CD4-positive, alpha-beta memory T cell (primary cell): ENCODE results near the gene DHRS7B. TPM values are rescaled to one million over a fixed set of nuclear protein-coding genes. Genes with fewer than 3 reads are reported as not detected.
A peak's percentile ranks its signal among the peaks of the same experiment; 100 is the strongest.

ENCODE experiments used
- CTCF ChIA-PET: fragments of 350-600 bp; sonication (Branson Sonifier 250); formaldehyde crosslinking; loops from one replicate; lab custom pipeline; 2021; ENCODE audit warnings: inconsistent platforms; ENCODE audit not compliant: partially characterized antibody; lab: Charles Lee
- POLR2A ChIA-PET: fragments of 350-600 bp; sonication (Branson Sonifier 250); formaldehyde crosslinking; loops from one replicate; lab custom pipeline; 2021; ENCODE audit not compliant: partially characterized antibody; lab: Charles Lee
- DNase-seq, 5 donors: peaks; one replicate each; pipeline versions ENCODE4 v3.0.0 to v3.0.0-alpha.2; 2020 to 2022; ENCODE audit warnings: mixed read lengths in 1 of 5
- H3K27ac ChIP-seq: one replicate; pipeline ENCODE4 v1.7.0; 2013; ENCODE audit warnings: low read depth, low read length
- H3K27me3 ChIP-seq: 2 replicates; pipeline ENCODE4 v1.7.0; 2013; ENCODE audit warnings: mild to moderate bottlenecking, low read length, moderate library complexity; ENCODE audit not compliant: insufficient read depth
- H3K36me3 ChIP-seq: 2 replicates; pipeline ENCODE4 v1.7.0; 2013; ENCODE audit warnings: mild to moderate bottlenecking, low read length, moderate library complexity; ENCODE audit not compliant: insufficient read depth
- H3K4me1 ChIP-seq: 2 replicates; pipeline ENCODE4 v1.7.0; 2013; ENCODE audit warnings: mild to moderate bottlenecking, low read length, moderate library complexity; ENCODE audit not compliant: insufficient read depth
- H3K4me3 ChIP-seq, 2 donors: one replicate each; pipeline ENCODE4 v1.7.0; 2013; ENCODE audit warnings: low read length in 2 of 2, mild to moderate bottlenecking in 1 of 2
- H3K9me3 ChIP-seq, 2 donors: one replicate each; pipeline ENCODE4 v1.7.0; 2013; ENCODE audit warnings: low read length in 2 of 2, control low read depth in 1 of 2; ENCODE audit not compliant: control insufficient read depth in 1 of 2
- H3K27ac Mint-ChIP-seq, 7 donors: one replicate each; pipeline ENCODE4 v1.8.0; 2020 to 2021; ENCODE audit warnings: mixed read lengths in 7 of 7, mild to moderate bottlenecking in 6 of 7, inconsistent platforms in 3 of 7, moderate library complexity in 3 of 7
- H3K27me3 Mint-ChIP-seq, 2 donors: one replicate each; pipeline ENCODE4 v1.8.0; 2020 to 2021; ENCODE audit warnings: mixed read lengths in 2 of 2
- H3K36me3 Mint-ChIP-seq, 2 donors: one replicate each; pipeline ENCODE4 v1.8.0; 2020 to 2021; ENCODE audit warnings: mixed read lengths in 2 of 2, inconsistent platforms in 1 of 2, mild to moderate bottlenecking in 1 of 2
- H3K4me1 Mint-ChIP-seq, 4 donors: one replicate each; pipeline ENCODE4 v1.8.0; 2020 to 2021; ENCODE audit warnings: mixed read lengths in 4 of 4, mild to moderate bottlenecking in 1 of 4
- H3K4me3 Mint-ChIP-seq, 8 donors: one replicate each; pipeline ENCODE4 v1.8.0; 2020 to 2021; ENCODE audit warnings: mixed read lengths in 8 of 8, mild to moderate bottlenecking in 7 of 8, moderate library complexity in 6 of 8, inconsistent platforms in 3 of 8
- H3K9me3 Mint-ChIP-seq, 8 donors: one replicate each; pipeline ENCODE4 v1.8.0; 2020 to 2021; ENCODE audit warnings: mixed read lengths in 8 of 8, mild to moderate bottlenecking in 5 of 8, inconsistent platforms in 3 of 8, moderate library complexity in 1 of 8
- intact Hi-C: fragments of 100-400 bp; cut with micrococcal nuclease; formaldehyde crosslinking; loops from one replicate; pipeline ENCODE4 v1.15.1; 2023
- polyA plus RNA-seq, 2 donors: library from polyadenylated mRNA; unstranded; fragments of 300-500 nt; fragmentation: Illumina TruSeq; gene quantifications; one replicate each; pipeline ENCODE4 v1.2.3, GENCODE V29; 2021
- total RNA-seq, 2 experiments: library from RNA; stranded (reverse); gene quantifications; one replicate each; pipeline ENCODE4 v1.2.3, GENCODE V29; 2021

DHRS7B gene
- total and polyA plus RNA-seq, 4 experiments from 2014 or later, result 8.2 to 10.5 (median 9.7) TPM

DNA sequence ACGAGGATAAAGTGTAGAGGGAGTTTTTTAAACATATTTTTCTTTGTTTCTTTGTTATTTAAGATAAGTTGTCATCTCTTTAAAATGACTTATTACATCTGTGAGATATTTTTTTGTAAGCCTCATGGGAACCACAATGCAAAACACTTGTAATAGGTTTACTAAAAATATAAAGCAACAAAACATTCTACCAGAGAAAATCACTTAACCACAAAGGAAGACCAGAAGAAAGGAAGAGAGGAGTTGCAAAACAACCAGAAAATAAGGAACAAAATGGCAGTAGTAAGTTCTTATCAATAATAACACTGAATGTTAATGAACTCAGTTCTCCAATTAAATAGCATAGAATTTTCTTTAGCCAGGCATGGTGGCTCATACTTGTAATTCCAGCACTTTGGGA is 22.9 kb downstream of the DHRS7B start:
- H3K4me1 ChIP-seq, result no peaks in the 10 kb centered on the region
- H3K9me3 ChIP-seq, result no peaks in the 10 kb centered on the region
- peaks cover 1 to 27% (median 10%) of the 10 kb centered on the region in 8 donors for H3K9me3 Mint-ChIP-seq
- DNase-seq, result no peak
- no peaks in the 10 kb centered on the region for H3K27me3 Mint-ChIP-seq
- H3K4me3 ChIP-seq, result no peak overlapping the region
- no peak overlapping the region for H3K27ac Mint-ChIP-seq
- no peak overlapping the region for H3K4me3 Mint-ChIP-seq
- peaks cover 0 to 4% (median 1%) of the 10 kb centered on the region in 4 donors for H3K4me1 Mint-ChIP-seq
- H3K36me3 ChIP-seq, result no peaks in the 10 kb centered on the region
- CTCF ChIA-PET, result no interaction called here
- no peaks in the 10 kb centered on the region for H3K27me3 ChIP-seq
- POLR2A ChIA-PET, result no interaction called here
- no peak overlapping the region for H3K27ac ChIP-seq
- peaks cover 13 to 31% of the 10 kb centered on the region in 2 donors for H3K36me3 Mint-ChIP-seq
- intact Hi-C loops, result no loop called here

DNA sequence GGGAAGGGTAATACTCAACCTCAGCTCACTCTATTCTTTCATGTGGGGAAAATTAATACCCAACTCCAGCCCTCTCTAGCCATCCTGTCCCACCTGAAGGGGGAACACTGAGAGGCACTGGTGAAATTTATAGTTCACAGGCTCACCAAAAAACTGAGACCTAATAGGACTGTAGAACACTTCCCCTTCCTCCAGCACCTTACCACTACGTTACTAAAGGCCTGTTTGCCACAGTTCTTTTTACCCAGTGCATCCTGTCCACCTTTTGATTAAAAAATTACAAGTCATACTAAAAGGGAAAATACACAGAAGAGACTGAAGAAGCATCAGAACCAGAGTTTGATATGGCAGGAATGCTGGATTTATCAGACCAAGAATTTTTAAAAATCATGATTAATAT is 26.0 kb downstream of the DHRS7B start:
- no peaks in the 10 kb centered on the region for H3K27me3 ChIP-seq
- DNase-seq, result no peak
- Mint-ChIP-seq H3K27ac (no peak overlapping the region), H3K36me3 (peaks cover 5 to 24% of the 10 kb centered on the region in 2 donors), H3K27me3 (no peaks in the 10 kb centered on the region), H3K4me3 (no peak overlapping the region), H3K4me1 (peaks cover 0 to 4% (median 3%) of the 10 kb centered on the region in 4 donors), H3K9me3 (peaks cover 1 to 33% (median 15%) of the 10 kb centered on the region in 8 donors)
- H3K27ac ChIP-seq, result no peak overlapping the region
- POLR2A ChIA-PET, result no interaction called here
- H3K9me3 ChIP-seq, result no peaks in the 10 kb centered on the region
- no peak overlapping the region for H3K4me3 ChIP-seq
- no peaks in the 10 kb centered on the region for H3K36me3 ChIP-seq
- intact Hi-C loops, result no loop called here
- CTCF ChIA-PET, result no interaction called here
- H3K4me1 ChIP-seq, result no peaks in the 10 kb centered on the region

DNA sequence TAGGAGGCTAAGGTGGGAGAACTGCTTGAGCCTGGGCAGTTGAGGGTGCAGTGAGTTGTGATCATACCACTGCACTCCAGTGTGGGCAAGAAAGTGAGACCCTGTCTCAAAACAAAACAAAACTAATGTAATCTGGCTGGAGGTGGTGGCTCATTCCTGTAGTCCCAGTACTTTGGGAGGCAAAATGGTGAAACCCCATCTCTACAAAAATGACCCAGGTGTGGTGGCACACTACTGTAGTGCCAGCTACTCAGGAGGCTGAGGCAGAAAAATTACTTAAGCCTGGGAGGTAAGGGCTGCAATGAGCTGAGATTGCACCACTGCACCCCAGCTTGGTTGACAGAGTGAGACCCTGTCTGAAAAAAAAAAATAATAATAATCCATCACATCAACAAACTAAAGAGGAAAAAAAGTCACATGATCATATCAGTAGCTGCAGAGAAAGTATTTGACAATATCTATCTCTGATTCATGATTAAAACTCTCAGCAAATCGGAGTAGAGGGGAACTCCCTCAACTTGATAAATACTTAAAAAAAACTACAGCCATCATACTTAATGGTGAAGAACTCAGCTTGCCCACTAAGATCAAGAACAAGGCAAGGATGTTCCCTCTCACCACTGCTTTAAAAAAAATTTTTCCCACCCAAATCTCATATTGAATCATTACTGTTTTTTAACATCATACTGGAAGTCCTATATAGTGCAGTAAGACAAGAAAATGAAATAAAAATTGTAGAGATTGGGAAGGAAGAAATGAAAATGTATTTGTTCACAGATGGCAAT is 31.0 kb downstream of the DHRS7B start:
- Histone ChIP-seq H3K36me3 (no peaks in the 10 kb centered on the region), H3K9me3 (no peaks in the 10 kb centered on the region), H3K4me3 (no peak overlapping the region), H3K27ac (no peak overlapping the region), H3K4me1 (no peaks in the 10 kb centered on the region), H3K27me3 (no peaks in the 10 kb centered on the region)
- ChIA-PET POLR2A (no interaction called here), CTCF (no interaction called here)
- intact Hi-C loops, result no loop called here
- no peak for DNase-seq
- Mint-ChIP-seq H3K36me3 (peaks cover 2 to 12% of the 10 kb centered on the region in 2 donors), H3K4me3 (no peak overlapping the region), H3K27me3 (no peaks in the 10 kb centered on the region), H3K9me3 (peaks cover 1 to 20% (median 8%) of the 10 kb centered on the region in 8 donors), H3K4me1 (peaks cover 0 to 12% (median 4%) of the 10 kb centered on the region in 4 donors), H3K27ac (peak overlapping the region in 1 of 7 donors; percentile 37)

DNA sequence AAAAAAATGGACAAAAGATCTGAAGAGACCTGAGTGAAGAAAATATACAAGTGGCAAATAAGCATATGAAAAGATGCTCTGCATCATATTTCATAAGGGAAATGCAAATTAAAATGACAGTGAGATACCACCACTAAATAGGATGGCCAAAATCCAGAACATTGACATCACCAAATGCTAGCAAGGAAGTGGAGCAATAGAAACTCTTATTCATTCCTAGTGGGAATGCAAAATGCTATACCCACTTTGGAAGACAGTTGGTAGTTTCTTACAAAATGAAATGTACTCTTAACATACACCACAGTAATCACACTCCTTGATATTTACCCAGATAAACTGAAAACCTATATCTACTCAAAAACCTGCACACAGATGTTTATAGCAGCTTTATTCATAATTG is 33.6 kb downstream of the DHRS7B start:
- H3K4me1 Mint-ChIP-seq, result peaks cover 0 to 12% (median 4%) of the 10 kb centered on the region in 4 donors
- Histone ChIP-seq H3K27me3 (no peaks in the 10 kb centered on the region), H3K4me3 (no peak overlapping the region), H3K27ac (no peak overlapping the region), H3K4me1 (no peaks in the 10 kb centered on the region), H3K9me3 (no peaks in the 10 kb centered on the region), H3K36me3 (no peaks in the 10 kb centered on the region)
- no peaks in the 10 kb centered on the region for H3K27me3 Mint-ChIP-seq
- DNase-seq, result no peak
- CTCF ChIA-PET, result no interaction called here
- no peak overlapping the region for H3K4me3 Mint-ChIP-seq
- H3K27ac Mint-ChIP-seq, result peak overlapping the region in 1 of 7 donors; percentile 3
- POLR2A ChIA-PET, result no interaction called here
- peaks cover 0 to 1% of the 10 kb centered on the region in 2 donors for H3K36me3 Mint-ChIP-seq
- intact Hi-C loops, result no loop called here
- peaks cover 0 to 1% (median 0%) of the 10 kb centered on the region in 8 donors for H3K9me3 Mint-ChIP-seq

DNA sequence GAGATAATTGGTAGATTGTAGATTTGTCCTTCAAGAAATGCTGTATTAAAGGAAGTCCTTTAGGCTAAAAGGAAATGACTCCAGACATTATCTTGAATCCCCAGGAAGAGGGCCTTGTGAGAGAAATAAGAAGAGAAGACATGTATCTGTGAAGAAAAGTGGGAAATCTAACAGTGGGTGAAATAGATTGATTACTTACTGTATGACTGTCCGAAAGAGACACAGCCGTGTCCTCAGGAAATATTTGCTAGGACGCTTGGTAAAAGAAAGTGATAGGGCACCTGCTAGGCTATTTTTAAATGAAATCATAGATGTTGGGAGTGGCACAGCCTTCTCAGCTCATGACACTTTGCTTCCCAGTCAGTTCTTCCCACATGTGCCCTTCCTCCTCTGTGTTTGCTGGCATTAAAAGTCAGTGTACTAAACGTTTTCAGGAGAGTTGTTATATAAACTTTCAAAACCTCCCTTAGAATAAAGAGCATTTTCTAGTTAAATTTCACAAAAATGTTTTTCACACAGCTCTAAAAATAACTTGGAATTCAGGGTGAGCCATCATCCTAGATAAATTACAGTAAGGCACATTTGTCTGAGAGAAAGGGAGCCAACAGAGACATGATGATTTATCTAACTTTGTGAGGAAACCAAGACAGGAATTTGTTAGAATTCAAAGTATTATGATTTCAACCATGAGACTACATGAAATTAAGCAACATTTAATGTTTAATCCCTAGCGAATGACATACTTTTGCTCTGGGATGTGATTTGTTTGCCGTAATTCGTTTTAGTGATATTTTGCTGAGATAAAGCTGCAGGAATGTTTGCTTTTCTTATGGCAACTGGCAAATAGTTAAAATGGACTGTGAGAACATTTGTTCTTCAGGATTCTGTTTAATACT is 35.0 kb downstream of the DHRS7B start:
- H3K27me3 ChIP-seq, result no peaks in the 10 kb centered on the region
- H3K4me1 ChIP-seq, result no peaks in the 10 kb centered on the region
- CTCF ChIA-PET, result no interaction called here
- H3K36me3 ChIP-seq, result no peaks in the 10 kb centered on the region
- no peak overlapping the region for H3K4me3 ChIP-seq
- no peaks in the 10 kb centered on the region for H3K9me3 Mint-ChIP-seq
- H3K4me1 Mint-ChIP-seq, result peaks cover 0 to 12% (median 4%) of the 10 kb centered on the region in 4 donors
- intact Hi-C loops, result no loop called here
- peak overlapping the region in 1 of 7 donors; percentile 69 for H3K27ac Mint-ChIP-seq
- H3K27ac ChIP-seq, result no peak overlapping the region
- POLR2A ChIA-PET, result no interaction called here
- H3K9me3 ChIP-seq, result no peaks in the 10 kb centered on the region
- H3K27me3 Mint-ChIP-seq, result no peaks in the 10 kb centered on the region
- no peak overlapping the region for H3K4me3 Mint-ChIP-seq
- DNase-seq, result no peak
- no peaks in the 10 kb centered on the region for H3K36me3 Mint-ChIP-seq

DNA sequence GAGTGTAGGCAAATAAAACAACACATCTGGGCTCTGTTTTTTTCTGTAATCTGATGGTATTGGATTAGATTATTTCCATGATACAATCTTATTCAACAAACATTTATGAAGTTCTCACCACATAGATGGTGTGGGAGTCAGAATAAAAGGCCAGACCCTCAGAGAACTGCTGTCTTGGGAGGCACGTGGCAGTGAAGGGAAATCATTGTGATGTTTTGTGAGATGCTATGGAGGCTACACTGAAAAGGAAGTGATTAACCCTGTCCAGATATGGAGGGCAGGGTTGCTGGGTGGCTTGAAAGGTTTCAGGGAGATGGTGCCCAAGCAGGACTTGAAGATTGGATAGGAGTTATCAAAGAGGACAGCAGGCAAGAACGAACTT is 35.6 kb downstream of the DHRS7B start:
- Histone ChIP-seq H3K36me3 (no peaks in the 10 kb centered on the region), H3K27me3 (no peaks in the 10 kb centered on the region), H3K9me3 (no peaks in the 10 kb centered on the region), H3K27ac (no peak overlapping the region), H3K4me1 (no peaks in the 10 kb centered on the region), H3K4me3 (no peak overlapping the region)
- Mint-ChIP-seq H3K4me3 (no peak overlapping the region), H3K27ac (peak overlapping the region in 5 of 7 donors; percentile 30 to 81 (median 67)), H3K27me3 (no peaks in the 10 kb centered on the region), H3K36me3 (no peaks in the 10 kb centered on the region), H3K4me1 (peaks cover 0 to 12% (median 2%) of the 10 kb centered on the region in 4 donors), H3K9me3 (no peaks in the 10 kb centered on the region)
- intact Hi-C loops, result no loop called here
- POLR2A ChIA-PET, result no interaction called here
- no peak for DNase-seq
- CTCF ChIA-PET, result no interaction called here

DNA sequence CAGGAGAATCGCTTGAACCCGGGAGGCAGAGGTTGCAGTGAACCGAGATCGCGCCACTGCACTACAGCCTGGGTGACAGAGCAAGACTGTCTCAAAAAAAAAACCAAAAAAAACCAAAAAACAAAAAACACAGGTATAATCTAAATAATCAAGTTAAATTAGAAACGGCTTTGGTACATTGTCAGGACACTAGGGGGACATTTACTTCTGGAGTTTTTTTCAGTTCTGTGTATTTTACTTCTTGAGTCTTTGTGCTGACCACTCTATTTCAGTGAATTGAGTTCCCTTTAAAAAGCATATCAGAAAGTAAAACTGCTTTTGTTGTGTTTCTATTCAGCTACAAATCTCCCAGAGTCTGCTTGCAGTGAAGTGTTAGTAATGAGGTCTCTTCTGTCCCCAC is 36.3 kb downstream of the DHRS7B start:
- H3K27me3 Mint-ChIP-seq, result no peaks in the 10 kb centered on the region
- H3K4me1 Mint-ChIP-seq, result peaks cover 0 to 12% (median 2%) of the 10 kb centered on the region in 4 donors
- ChIA-PET CTCF (interaction anchor here (0.8 kb wide), 1 partner anchor 44 kb away, joined by 3 read pairs; no protein-coding TSS in a partner anchor), POLR2A (no interaction called here)
- Histone ChIP-seq H3K9me3 (no peaks in the 10 kb centered on the region), H3K36me3 (no peaks in the 10 kb centered on the region), H3K27ac (no peak overlapping the region), H3K27me3 (no peaks in the 10 kb centered on the region), H3K4me3 (no peak overlapping the region), H3K4me1 (no peaks in the 10 kb centered on the region)
- peak overlapping the region in 1 of 7 donors; percentile 29 for H3K27ac Mint-ChIP-seq
- no peak overlapping the region for H3K4me3 Mint-ChIP-seq
- H3K36me3 Mint-ChIP-seq, result no peaks in the 10 kb centered on the region
- intact Hi-C loops, result no loop called here
- no peaks in the 10 kb centered on the region for H3K9me3 Mint-ChIP-seq
- no peak for DNase-seq
